Liver (tissue), 3 donors: ENCODE data around the gene TRIO.

Experiments used
- EGR1 ChIP-seq, 2 donors: IDR thresholded peaks; 2 replicates each; pipeline ENCODE4 v1.6.1; 2016 to 2018; ENCODE audit warnings: antibody characterized with exemption in 2 of 2, low read depth in 2 of 2
- HNF4A ChIP-seq, 2 donors: conservative IDR thresholded peaks; 2 replicates each; pipeline ENCODE4 v1.6.1; 2016; ENCODE audit warnings: antibody characterized with exemption in 2 of 2, mild to moderate bottlenecking in 2 of 2
- JUND ChIP-seq, 2 donors: IDR thresholded peaks; 2 replicates each; pipeline ENCODE4 v1.6.1; 2016; ENCODE audit warnings: antibody characterized with exemption in 2 of 2
- RAD21 ChIP-seq, 2 donors: IDR thresholded peaks; 2 replicates each; pipeline ENCODE4 v1.6.1; 2016; ENCODE audit warnings: antibody characterized with exemption in 2 of 2, mild to moderate bottlenecking in 2 of 2
- SP1 ChIP-seq: IDR thresholded peaks from 2 replicates; pipeline ENCODE4 v1.6.1; 2018; ENCODE audit warnings: antibody characterized with exemption, mild to moderate bottlenecking
- TAF1 ChIP-seq: conservative IDR thresholded peaks from 2 replicates; pipeline ENCODE4 v1.6.1; 2016; ENCODE audit warnings: antibody characterized with exemption, mild to moderate bottlenecking
- TF ChIP-seq, protein P1 (sequence below): fragments of 150-350 bp; IDR thresholded peaks from 2 replicates; pipeline ENCODE4 v1.5.1; 2017; ENCODE audit warnings: improper control_type of control experiment, low read depth, low read length; ENCODE audit not compliant: missing input control
- TF ChIP-seq, protein P2 (sequence below): IDR thresholded peaks from 2 replicates; pipeline ENCODE4 v1.6.1; 2016; ENCODE audit warnings: antibody characterized with exemption, mild to moderate bottlenecking
- TF ChIP-seq, protein P3 (sequence below): IDR thresholded peaks from 2 replicates; pipeline ENCODE4 v1.6.1; 2016; ENCODE audit warnings: antibody characterized with exemption
- donor health status: healthy.
- donor health status: healthy.

DNA sequence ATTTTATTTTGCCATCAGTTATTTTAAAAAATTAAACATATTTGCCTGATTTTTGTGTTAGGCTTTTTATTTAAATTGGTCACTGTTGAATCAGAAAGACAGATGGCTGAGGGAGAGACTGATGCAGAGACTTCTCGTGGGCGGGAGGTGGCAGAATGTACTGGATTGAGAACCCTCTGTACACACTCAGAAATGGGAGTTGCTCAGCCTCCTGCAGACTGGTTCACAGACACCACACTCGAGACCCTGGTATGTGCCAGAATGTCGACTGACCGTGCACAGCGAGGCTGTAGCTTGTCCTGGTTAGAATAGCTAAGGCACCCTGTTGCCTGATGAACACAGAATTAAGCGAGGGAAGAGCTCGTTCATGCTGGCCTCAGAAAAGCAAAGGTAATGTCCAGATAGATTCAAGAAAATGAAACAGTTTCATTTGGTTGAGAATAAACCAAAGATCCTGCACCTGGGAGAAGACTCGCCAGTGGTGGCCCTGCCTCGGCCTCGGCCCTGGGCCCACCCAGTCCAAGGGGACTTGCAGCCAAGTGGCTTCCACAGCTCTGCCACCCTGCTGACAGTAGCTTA is 367.1 kb downstream of the TRIO start:
- TF ChIP-seq, protein P1, sequence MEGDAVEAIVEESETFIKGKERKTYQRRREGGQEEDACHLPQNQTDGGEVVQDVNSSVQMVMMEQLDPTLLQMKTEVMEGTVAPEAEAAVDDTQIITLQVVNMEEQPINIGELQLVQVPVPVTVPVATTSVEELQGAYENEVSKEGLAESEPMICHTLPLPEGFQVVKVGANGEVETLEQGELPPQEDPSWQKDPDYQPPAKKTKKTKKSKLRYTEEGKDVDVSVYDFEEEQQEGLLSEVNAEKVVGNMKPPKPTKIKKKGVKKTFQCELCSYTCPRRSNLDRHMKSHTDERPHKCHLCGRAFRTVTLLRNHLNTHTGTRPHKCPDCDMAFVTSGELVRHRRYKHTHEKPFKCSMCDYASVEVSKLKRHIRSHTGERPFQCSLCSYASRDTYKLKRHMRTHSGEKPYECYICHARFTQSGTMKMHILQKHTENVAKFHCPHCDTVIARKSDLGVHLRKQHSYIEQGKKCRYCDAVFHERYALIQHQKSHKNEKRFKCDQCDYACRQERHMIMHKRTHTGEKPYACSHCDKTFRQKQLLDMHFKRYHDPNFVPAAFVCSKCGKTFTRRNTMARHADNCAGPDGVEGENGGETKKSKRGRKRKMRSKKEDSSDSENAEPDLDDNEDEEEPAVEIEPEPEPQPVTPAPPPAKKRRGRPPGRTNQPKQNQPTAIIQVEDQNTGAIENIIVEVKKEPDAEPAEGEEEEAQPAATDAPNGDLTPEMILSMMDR = no peak
- TF ChIP-seq, protein P2, sequence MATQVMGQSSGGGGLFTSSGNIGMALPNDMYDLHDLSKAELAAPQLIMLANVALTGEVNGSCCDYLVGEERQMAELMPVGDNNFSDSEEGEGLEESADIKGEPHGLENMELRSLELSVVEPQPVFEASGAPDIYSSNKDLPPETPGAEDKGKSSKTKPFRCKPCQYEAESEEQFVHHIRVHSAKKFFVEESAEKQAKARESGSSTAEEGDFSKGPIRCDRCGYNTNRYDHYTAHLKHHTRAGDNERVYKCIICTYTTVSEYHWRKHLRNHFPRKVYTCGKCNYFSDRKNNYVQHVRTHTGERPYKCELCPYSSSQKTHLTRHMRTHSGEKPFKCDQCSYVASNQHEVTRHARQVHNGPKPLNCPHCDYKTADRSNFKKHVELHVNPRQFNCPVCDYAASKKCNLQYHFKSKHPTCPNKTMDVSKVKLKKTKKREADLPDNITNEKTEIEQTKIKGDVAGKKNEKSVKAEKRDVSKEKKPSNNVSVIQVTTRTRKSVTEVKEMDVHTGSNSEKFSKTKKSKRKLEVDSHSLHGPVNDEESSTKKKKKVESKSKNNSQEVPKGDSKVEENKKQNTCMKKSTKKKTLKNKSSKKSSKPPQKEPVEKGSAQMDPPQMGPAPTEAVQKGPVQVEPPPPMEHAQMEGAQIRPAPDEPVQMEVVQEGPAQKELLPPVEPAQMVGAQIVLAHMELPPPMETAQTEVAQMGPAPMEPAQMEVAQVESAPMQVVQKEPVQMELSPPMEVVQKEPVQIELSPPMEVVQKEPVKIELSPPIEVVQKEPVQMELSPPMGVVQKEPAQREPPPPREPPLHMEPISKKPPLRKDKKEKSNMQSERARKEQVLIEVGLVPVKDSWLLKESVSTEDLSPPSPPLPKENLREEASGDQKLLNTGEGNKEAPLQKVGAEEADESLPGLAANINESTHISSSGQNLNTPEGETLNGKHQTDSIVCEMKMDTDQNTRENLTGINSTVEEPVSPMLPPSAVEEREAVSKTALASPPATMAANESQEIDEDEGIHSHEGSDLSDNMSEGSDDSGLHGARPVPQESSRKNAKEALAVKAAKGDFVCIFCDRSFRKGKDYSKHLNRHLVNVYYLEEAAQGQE = no peak
- TF ChIP-seq TAF1 = no peak
- TF ChIP-seq EGR1 (IDR thresholded peaks at IDR 0.05; ENCODE audit: low read depth in 2 of 2) = no peak
- no peak for TF ChIP-seq SP1
- TF ChIP-seq, protein P3, sequence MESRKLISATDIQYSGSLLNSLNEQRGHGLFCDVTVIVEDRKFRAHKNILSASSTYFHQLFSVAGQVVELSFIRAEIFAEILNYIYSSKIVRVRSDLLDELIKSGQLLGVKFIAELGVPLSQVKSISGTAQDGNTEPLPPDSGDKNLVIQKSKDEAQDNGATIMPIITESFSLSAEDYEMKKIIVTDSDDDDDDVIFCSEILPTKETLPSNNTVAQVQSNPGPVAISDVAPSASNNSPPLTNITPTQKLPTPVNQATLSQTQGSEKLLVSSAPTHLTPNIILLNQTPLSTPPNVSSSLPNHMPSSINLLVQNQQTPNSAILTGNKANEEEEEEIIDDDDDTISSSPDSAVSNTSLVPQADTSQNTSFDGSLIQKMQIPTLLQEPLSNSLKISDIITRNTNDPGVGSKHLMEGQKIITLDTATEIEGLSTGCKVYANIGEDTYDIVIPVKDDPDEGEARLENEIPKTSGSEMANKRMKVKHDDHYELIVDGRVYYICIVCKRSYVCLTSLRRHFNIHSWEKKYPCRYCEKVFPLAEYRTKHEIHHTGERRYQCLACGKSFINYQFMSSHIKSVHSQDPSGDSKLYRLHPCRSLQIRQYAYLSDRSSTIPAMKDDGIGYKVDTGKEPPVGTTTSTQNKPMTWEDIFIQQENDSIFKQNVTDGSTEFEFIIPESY = no peak
- TF ChIP-seq HNF4A (conservative IDR thresholded peaks at IDR 0.05) = no peak
- no peak for TF ChIP-seq JUND (IDR thresholded peaks at IDR 0.05)
- no peak for TF ChIP-seq RAD21 (IDR thresholded peaks at IDR 0.05)
